ENCODE measurements around the gene SLX4IP.
A peak's percentile ranks its signal among the peaks of the same experiment; 100 is the strongest.

SLX4IP gene

GRCh38 chr20:10508468-10509251 lies 73.6 kb downstream of the SLX4IP start:
- H3K27me3 Mint-ChIP-seq: no peaks in the 10 kb centered on the region
- no peaks in the 10 kb centered on the region for H3K9me3 Mint-ChIP-seq (ENCODE audit: low read depth)
- no peak overlapping the region for H3K27ac Mint-ChIP-seq
- peaks cover 2% of the 10 kb centered on the region for H3K36me3 Mint-ChIP-seq
- H3K4me3 Mint-ChIP-seq: no peak overlapping the region
- H3K4me1 Mint-ChIP-seq (ENCODE audit: low read depth): peaks cover 19% of the 10 kb centered on the region

- Mint-ChIP-seq H3K36me3 (peaks cover 4% of the 10 kb centered on the region), H3K4me3 (no peak overlapping the region), H3K27me3 (no peaks in the 10 kb centered on the region), H3K9me3 (ENCODE audit: low read depth) (no peaks in the 10 kb centered on the region), H3K4me1 (ENCODE audit: low read depth) (peaks cover 24% of the 10 kb centered on the region), H3K27ac (no peak overlapping the region)
These were observed 74.3 kb downstream of the SLX4IP start for GRCh38 chr20:10509376-10509775.

- no peak overlapping the region for H3K4me3 Mint-ChIP-seq
- peaks cover 28% of the 10 kb centered on the region for H3K4me1 Mint-ChIP-seq (ENCODE audit: low read depth)
- H3K9me3 Mint-ChIP-seq (ENCODE audit: low read depth): no peaks in the 10 kb centered on the region
- H3K36me3 Mint-ChIP-seq: peaks cover 8% of the 10 kb centered on the region
- no peaks in the 10 kb centered on the region for H3K27me3 Mint-ChIP-seq
- H3K27ac Mint-ChIP-seq: no peak overlapping the region
These were observed 75.1 kb downstream of the SLX4IP start for GRCh38 chr20:10510216-10510615.

GRCh38 chr20:10511170-10511508 lies 76.0 kb downstream of the SLX4IP start:
- Mint-ChIP-seq H3K27me3 (no peaks in the 10 kb centered on the region), H3K36me3 (peaks cover 8% of the 10 kb centered on the region), H3K4me3 (peak overlapping the region; percentile 40), H3K9me3 (ENCODE audit: low read depth) (no peaks in the 10 kb centered on the region), H3K27ac (peak overlapping the region; percentile 3), H3K4me1 (ENCODE audit: low read depth) (peaks cover 31% of the 10 kb centered on the region)

- Mint-ChIP-seq H3K4me3 (peak overlapping the region; percentile 40), H3K27me3 (no peaks in the 10 kb centered on the region), H3K27ac (peak overlapping the region; percentile 3), H3K4me1 (ENCODE audit: low read depth) (peaks cover 28% of the 10 kb centered on the region), H3K9me3 (ENCODE audit: low read depth) (no peaks in the 10 kb centered on the region), H3K36me3 (peaks cover 8% of the 10 kb centered on the region)
These were observed 76.6 kb downstream of the SLX4IP start for GRCh38 chr20:10511509-10512251.

- Mint-ChIP-seq H3K36me3 (peaks cover 12% of the 10 kb centered on the region), H3K27me3 (no peaks in the 10 kb centered on the region), H3K9me3 (ENCODE audit: low read depth) (no peaks in the 10 kb centered on the region), H3K27ac (no peak overlapping the region), H3K4me1 (ENCODE audit: low read depth) (peaks cover 30% of the 10 kb centered on the region), H3K4me3 (no peak overlapping the region)
These were observed 78.0 kb downstream of the SLX4IP start for GRCh38 chr20:10513061-10513460.

GRCh38 chr20:10513931-10514575 lies 78.9 kb downstream of the SLX4IP start:
- Mint-ChIP-seq H3K4me1 (ENCODE audit: low read depth) (peaks cover 27% of the 10 kb centered on the region), H3K36me3 (peaks cover 12% of the 10 kb centered on the region), H3K27ac (no peak overlapping the region), H3K4me3 (no peak overlapping the region), H3K27me3 (no peaks in the 10 kb centered on the region), H3K9me3 (ENCODE audit: low read depth) (no peaks in the 10 kb centered on the region)

- H3K36me3 Mint-ChIP-seq: peaks cover 13% of the 10 kb centered on the region
- no peak overlapping the region for H3K4me3 Mint-ChIP-seq
- H3K27ac Mint-ChIP-seq: no peak overlapping the region
- H3K27me3 Mint-ChIP-seq: no peaks in the 10 kb centered on the region
- no peaks in the 10 kb centered on the region for H3K9me3 Mint-ChIP-seq (ENCODE audit: low read depth)
- H3K4me1 Mint-ChIP-seq (ENCODE audit: low read depth): peaks cover 36% of the 10 kb centered on the region
These were observed 81.4 kb downstream of the SLX4IP start for GRCh38 chr20:10516529-10516928.

- Mint-ChIP-seq H3K4me3 (no peak overlapping the region), H3K27ac (no peak overlapping the region), H3K9me3 (ENCODE audit: low read depth) (no peaks in the 10 kb centered on the region), H3K4me1 (ENCODE audit: low read depth) (peaks cover 24% of the 10 kb centered on the region), H3K36me3 (peaks cover 13% of the 10 kb centered on the region), H3K27me3 (no peaks in the 10 kb centered on the region)
These were observed 84.4 kb downstream of the SLX4IP start for GRCh38 chr20:10519361-10520046.

GRCh38 chr20:10520528-10520927 lies 85.4 kb downstream of the SLX4IP start:
- Mint-ChIP-seq H3K4me3 (no peak overlapping the region), H3K36me3 (peaks cover 13% of the 10 kb centered on the region), H3K27me3 (no peaks in the 10 kb centered on the region), H3K4me1 (ENCODE audit: low read depth) (peaks cover 21% of the 10 kb centered on the region), H3K9me3 (ENCODE audit: low read depth) (no peaks in the 10 kb centered on the region), H3K27ac (no peak overlapping the region)

- H3K4me3 Mint-ChIP-seq: no peak overlapping the region
- H3K27me3 Mint-ChIP-seq: no peaks in the 10 kb centered on the region
- peaks cover 19% of the 10 kb centered on the region for H3K36me3 Mint-ChIP-seq
- peaks cover 18% of the 10 kb centered on the region for H3K4me1 Mint-ChIP-seq (ENCODE audit: low read depth)
- no peaks in the 10 kb centered on the region for H3K9me3 Mint-ChIP-seq (ENCODE audit: low read depth)
- no peak overlapping the region for H3K27ac Mint-ChIP-seq
These were observed 86.1 kb downstream of the SLX4IP start for GRCh38 chr20:10521068-10521831.

- peaks cover 19% of the 10 kb centered on the region for H3K36me3 Mint-ChIP-seq
- no peak overlapping the region for H3K27ac Mint-ChIP-seq
These were observed 86.7 kb downstream of the SLX4IP start for GRCh38 chr20:10521836-10522235.

GRCh38 chr20:10522328-10522727 lies 87.2 kb downstream of the SLX4IP start:
- Mint-ChIP-seq H3K9me3 (ENCODE audit: low read depth) (no peaks in the 10 kb centered on the region), H3K36me3 (peaks cover 17% of the 10 kb centered on the region), H3K4me1 (ENCODE audit: low read depth) (peaks cover 16% of the 10 kb centered on the region), H3K4me3 (no peak overlapping the region), H3K27me3 (no peaks in the 10 kb centered on the region), H3K27ac (no peak overlapping the region)

More at GRCh38 chr20:10521836-10522235, 86.7 kb downstream of the SLX4IP start:
- no peaks in the 10 kb centered on the region for H3K9me3 Mint-ChIP-seq (ENCODE audit: low read depth)
- H3K4me1 Mint-ChIP-seq (ENCODE audit: low read depth): peaks cover 18% of the 10 kb centered on the region
- no peak overlapping the region for H3K4me3 Mint-ChIP-seq
- H3K27me3 Mint-ChIP-seq: no peaks in the 10 kb centered on the region

GRCh38 chr20:10523443-10523842 lies 88.3 kb downstream of the SLX4IP start:
- Mint-ChIP-seq H3K4me1 (ENCODE audit: low read depth) (peaks cover 16% of the 10 kb centered on the region), H3K9me3 (ENCODE audit: low read depth) (no peaks in the 10 kb centered on the region), H3K27ac (no peak overlapping the region), H3K4me3 (no peak overlapping the region), H3K27me3 (no peaks in the 10 kb centered on the region), H3K36me3 (peaks cover 15% of the 10 kb centered on the region)
